Hepatocyte (in vitro differentiated cells): ENCODE results near the gene WDR88. TPM values are rescaled to one million over a fixed set of nuclear protein-coding genes. Genes with fewer than 3 reads are reported as not detected.

Experiments
- DNase-seq: peaks from one replicate; pipeline ENCODE4 v3.0.0-alpha.2; 2016; ENCODE audit warnings: low spot score
- H2AFZ ChIP-seq: fragments of 200-600 bp; sonication (generic); 2 replicates; pipeline ENCODE4 v1.6.0; 2016; ENCODE audit warnings: antibody characterized with exemption, mild to moderate bottlenecking
- H3K27ac ChIP-seq: fragments of 200-600 bp; sonication (generic); 2 replicates; pipeline ENCODE4 v1.5.1; 2016; ENCODE audit warnings: mild to moderate bottlenecking
- H3K27me3 ChIP-seq: fragments of 200-600 bp; sonication (generic); 2 replicates; pipeline ENCODE4 v1.6.1; 2016
- H3K36me3 ChIP-seq: fragments of 200-600 bp; sonication (generic); replicated peaks from 2 replicates; pipeline ENCODE4 v1.5.1; 2016; ENCODE audit warnings: low read depth; ENCODE audit not compliant: insufficient read depth
- H3K4me1 ChIP-seq: fragments of 200-600 bp; sonication (generic); 2 replicates; pipeline ENCODE4 v1.5.1; 2016; ENCODE audit warnings: mild to moderate bottlenecking, moderate library complexity; ENCODE audit not compliant: insufficient read depth
- H3K4me2 ChIP-seq: fragments of 200-600 bp; sonication (generic); 2 replicates; pipeline ENCODE4 v1.6.0; 2016
- H3K4me3 ChIP-seq: fragments of 200-600 bp; sonication (generic); 2 replicates; pipeline ENCODE4 v1.5.1; 2016; ENCODE audit warnings: mild to moderate bottlenecking
- H3K79me2 ChIP-seq: fragments of 200-600 bp; sonication (generic); 2 replicates; pipeline ENCODE4 v1.6.0; 2017; ENCODE audit warnings: mild to moderate bottlenecking
- H3K9me2 ChIP-seq: fragments of 200-600 bp; sonication (generic); replicated peaks from 2 replicates; pipeline ENCODE4 v1.6.0; 2017; ENCODE audit warnings: mild to moderate bottlenecking; ENCODE audit not compliant: insufficient read depth
- H3K9me3 ChIP-seq: fragments of 200-600 bp; sonication (generic); 2 replicates; pipeline ENCODE4 v1.5.1; 2016; ENCODE audit warnings: low read depth, mild to moderate bottlenecking
- H4K20me1 ChIP-seq: fragments of 200-600 bp; sonication (generic); 2 replicates; pipeline ENCODE4 v1.6.0; 2016; ENCODE audit warnings: mild to moderate bottlenecking; ENCODE audit not compliant: insufficient read depth, poor library complexity, severe bottlenecking
- CTCF ChIP-seq: fragments of 200-600 bp; sonication (generic); IDR thresholded peaks from 2 replicates; pipeline ENCODE4 v1.5.1; 2016; ENCODE audit warnings: antibody characterized with exemption, mild to moderate bottlenecking; ENCODE audit not compliant: poor library complexity
- EZH2 ChIP-seq: fragments of 200-600 bp; sonication (generic); IDR thresholded peaks from 2 replicates; pipeline ENCODE4 v1.6.1; 2016; ENCODE audit warnings: antibody characterized with exemption, mild to moderate bottlenecking, borderline replicate concordance
- EZH2phosphoT487 ChIP-seq: fragments of 200-600 bp; sonication (generic); IDR thresholded peaks from one replicate; pipeline ENCODE4 v1.6.1; 2018; ENCODE audit warnings: antibody characterized with exemption, mild to moderate bottlenecking, low read depth, moderate library complexity; ENCODE audit not compliant: unreplicated experiment, severe bottlenecking
- WGBS: methylation state at CpG from one replicate; pipeline ENCODE4 v1.1.6; 2016; ENCODE audit warnings: low lambda C conversion rate; ENCODE audit errors: missing lambda C conversion rate; 5-methylcytosine and 5-hydroxymethylcytosine counted together
- polyA plus RNA-seq: library from polyadenylated mRNA; unstranded; fragments of >200 nt; fragmentation: Nextera tagmentation; extraction: Ambion mirVana; gene quantifications from 2 replicates; pipeline ENCODE4 v1.2.1, GENCODE V29; 2016
- total RNA-seq: library from RNA; depleted of rRNA; stranded (reverse); fragments of >200 nt; gene quantifications from 2 replicates; pipeline ENCODE4 v1.2.3, GENCODE V29; 2014

Gene WDR88
- total and polyA plus RNA-seq, 2 experiments from 2014 or later: 0.11 TPM; not detected in 1

DNA sequence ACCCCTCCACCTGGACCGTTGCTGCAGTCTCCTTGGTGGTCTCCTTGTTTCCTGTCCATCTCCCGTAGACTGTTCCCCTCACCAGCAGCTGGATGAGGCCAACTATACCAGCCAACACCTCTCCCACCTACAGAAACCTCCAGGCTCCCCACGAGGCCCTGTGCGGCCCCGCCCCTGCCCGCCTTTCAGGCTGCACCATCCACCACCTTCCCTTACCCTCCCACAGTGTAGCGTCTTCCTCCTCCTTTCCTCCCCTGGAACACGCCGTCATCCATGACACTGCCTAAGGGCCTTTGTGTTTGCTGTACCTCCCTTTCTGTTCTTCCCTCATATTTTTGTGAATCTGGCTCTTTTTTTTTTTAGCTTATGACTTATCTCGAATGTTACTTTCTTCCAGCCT, 23.8 kb upstream of the WDR88 start:
- H3K4me3 ChIP-seq: no peak overlapping the region
- H3K9me3 ChIP-seq: no peaks in the 10 kb centered on the region
- no peak overlapping the region for H3K4me2 ChIP-seq
- no peaks in the 10 kb centered on the region for H3K4me1 ChIP-seq
- H3K27me3 ChIP-seq: no peaks in the 10 kb centered on the region
- H3K79me2 ChIP-seq: no peaks in the 10 kb centered on the region
- no peaks in the 10 kb centered on the region for H3K9me2 ChIP-seq
- no peak overlapping the region for H3K27ac ChIP-seq
- TF ChIP-seq CTCF (no peak), EZH2phosphoT487 (no peak), EZH2 (no peak)
- H3K36me3 ChIP-seq: peaks cover 4% of the 10 kb centered on the region
- no peak for DNase-seq
- no peak overlapping the region for H2AFZ ChIP-seq
- WGBS: 91% methylated on average over 8 of the region's 10 CpGs
- H4K20me1 ChIP-seq: no peaks in the 10 kb centered on the region

- no peaks in the 10 kb centered on the region for H3K9me2 ChIP-seq
- no peak overlapping the region for H3K4me2 ChIP-seq
- H3K36me3 ChIP-seq: peaks cover 4% of the 10 kb centered on the region
- no peaks in the 10 kb centered on the region for H4K20me1 ChIP-seq
- H3K4me1 ChIP-seq: no peaks in the 10 kb centered on the region
- H3K4me3 ChIP-seq: no peak overlapping the region
- TF ChIP-seq CTCF (no peak), EZH2 (no peak), EZH2phosphoT487 (no peak)
- H2AFZ ChIP-seq: no peak overlapping the region
- no peaks in the 10 kb centered on the region for H3K9me3 ChIP-seq
- no peaks in the 10 kb centered on the region for H3K79me2 ChIP-seq
- WGBS: 84% methylated on average over 9 of the region's 9 CpGs
- H3K27ac ChIP-seq: no peak overlapping the region
- no peak for DNase-seq
- H3K27me3 ChIP-seq: no peaks in the 10 kb centered on the region
Measured at GRCh38 chr19:33110137-33110910, 21.6 kb upstream of the WDR88 start.

DNA sequence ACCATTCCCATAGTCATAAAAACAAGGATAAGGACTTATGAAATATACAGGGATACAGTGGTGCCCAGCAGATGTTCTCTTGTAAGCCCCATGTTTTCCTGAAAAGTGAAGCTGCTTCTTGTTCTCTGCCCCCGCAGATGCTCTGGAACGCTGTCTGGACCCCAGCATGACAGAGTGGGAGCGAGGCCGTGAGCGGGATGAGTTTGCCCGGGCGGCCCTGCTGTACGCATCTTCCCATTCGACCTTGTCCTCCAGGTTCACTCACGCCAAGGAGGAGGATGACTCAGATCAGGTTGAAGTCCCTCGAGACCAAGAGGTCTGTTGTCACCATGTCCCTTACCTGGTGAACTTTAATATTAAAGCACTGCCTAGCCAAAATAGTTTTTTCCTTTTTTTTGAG, 20.3 kb upstream of the WDR88 start:
- no peak overlapping the region for H3K4me3 ChIP-seq
- no peak overlapping the region for H3K27ac ChIP-seq
- no peak overlapping the region for H3K4me2 ChIP-seq
- no peaks in the 10 kb centered on the region for H3K79me2 ChIP-seq
- no peak overlapping the region for H2AFZ ChIP-seq
- H3K36me3 ChIP-seq: peaks cover 4% of the 10 kb centered on the region
- no peaks in the 10 kb centered on the region for H3K9me3 ChIP-seq
- no peaks in the 10 kb centered on the region for H3K4me1 ChIP-seq
- no peaks in the 10 kb centered on the region for H3K27me3 ChIP-seq
- WGBS: 96% methylated on average over 11 of the region's 11 CpGs
- H3K9me2 ChIP-seq: no peaks in the 10 kb centered on the region
- no peaks in the 10 kb centered on the region for H4K20me1 ChIP-seq
- TF ChIP-seq EZH2: no peak
- TF ChIP-seq CTCF: no peak
- no peak for TF ChIP-seq EZH2phosphoT487
- DNase-seq: no peak
